Stimulated activated CD4-positive, alpha-beta T cell treated with anti-CD3 and anti-CD28 coated beads, TNF-alpha, amount 100 ng/mL, for 1 hour (primary cell): ENCODE results near the gene PLA2G5.
"Not testable (repeated sequence)": the region's sequence is repeated elsewhere in the genome, so short reads cannot be mapped to it uniquely, and the experiment has no call there.

ENCODE experiments used
- DNase-seq, 3 donors: peaks; one replicate each; pipeline ENCODE4 v3.0.0-alpha.2; 2020; ENCODE audit warnings: low read depth in 3 of 3, low spot score in 1 of 3

PLA2G5 gene, protein sequence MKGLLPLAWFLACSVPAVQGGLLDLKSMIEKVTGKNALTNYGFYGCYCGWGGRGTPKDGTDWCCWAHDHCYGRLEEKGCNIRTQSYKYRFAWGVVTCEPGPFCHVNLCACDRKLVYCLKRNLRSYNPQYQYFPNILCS

DNA sequence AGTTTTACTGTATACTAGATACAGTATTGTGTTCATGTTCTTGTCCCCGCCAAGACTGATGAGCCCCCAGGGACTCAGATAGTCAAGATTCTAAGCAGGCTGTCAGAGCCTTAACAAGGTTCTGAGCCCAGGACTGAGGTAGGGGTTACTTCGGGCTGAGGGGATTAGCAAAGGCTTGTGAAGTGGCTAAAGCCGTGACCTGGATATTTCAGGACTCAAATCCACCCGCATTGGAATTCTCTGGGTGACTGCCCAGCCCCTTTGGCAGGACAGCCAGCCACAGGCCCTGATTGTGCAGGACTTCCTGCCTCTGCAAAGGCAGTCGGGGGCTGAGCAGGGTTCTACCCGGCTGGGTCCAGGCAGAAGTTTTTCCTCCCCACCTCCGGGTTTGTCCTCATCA lies at the start of gene PLA2G5:
Gene PLA2G5 (plus strand): TSS at position 321 of the 400 bp plus-strand sequence. CDS start 14,637 bp downstream, outside the sequence.
- DNase-seq, result no peak

DNA sequence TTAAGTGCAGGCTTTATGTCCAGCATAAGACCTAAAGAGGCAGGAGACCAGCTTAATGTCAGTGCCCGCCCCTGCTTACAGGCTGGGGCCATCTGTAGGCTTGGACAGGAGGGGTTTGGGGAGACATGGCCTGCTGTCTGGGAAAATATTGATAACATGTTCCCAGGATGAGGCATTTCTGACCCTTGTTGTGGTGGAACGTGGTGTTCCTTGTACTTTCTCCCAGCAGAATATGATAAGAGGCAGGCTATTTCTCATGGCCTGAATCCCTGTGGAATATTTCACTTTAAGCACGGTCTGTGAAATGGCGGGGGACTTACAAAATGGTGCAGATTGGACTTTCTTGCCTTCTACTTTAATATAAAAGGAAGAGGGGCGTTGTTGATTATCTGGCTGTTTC lies 41.9 kb upstream of the PLA2G5 start:
- DNase-seq, result no peak

DNA sequence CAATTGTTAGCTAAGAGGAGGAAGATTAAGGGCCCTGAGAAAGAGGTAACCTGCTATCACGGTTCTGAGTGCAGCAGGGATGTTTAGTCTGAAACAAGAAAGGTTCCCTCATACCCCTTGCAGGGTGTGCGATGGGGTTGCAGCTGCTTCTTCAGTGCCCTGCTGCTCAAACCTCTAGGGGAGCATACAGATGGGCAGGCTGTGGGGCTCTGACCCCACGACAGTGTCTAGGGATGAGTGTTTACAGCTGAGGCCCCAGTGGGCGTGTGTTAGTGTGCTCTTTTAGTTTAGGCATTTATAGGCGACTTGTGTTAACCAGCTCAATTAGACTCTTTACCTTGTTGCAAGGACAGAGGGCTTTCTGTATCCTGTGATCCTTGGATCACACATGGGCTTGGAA lies 41.3 kb upstream of the PLA2G5 start:
- no peak for DNase-seq

DNA sequence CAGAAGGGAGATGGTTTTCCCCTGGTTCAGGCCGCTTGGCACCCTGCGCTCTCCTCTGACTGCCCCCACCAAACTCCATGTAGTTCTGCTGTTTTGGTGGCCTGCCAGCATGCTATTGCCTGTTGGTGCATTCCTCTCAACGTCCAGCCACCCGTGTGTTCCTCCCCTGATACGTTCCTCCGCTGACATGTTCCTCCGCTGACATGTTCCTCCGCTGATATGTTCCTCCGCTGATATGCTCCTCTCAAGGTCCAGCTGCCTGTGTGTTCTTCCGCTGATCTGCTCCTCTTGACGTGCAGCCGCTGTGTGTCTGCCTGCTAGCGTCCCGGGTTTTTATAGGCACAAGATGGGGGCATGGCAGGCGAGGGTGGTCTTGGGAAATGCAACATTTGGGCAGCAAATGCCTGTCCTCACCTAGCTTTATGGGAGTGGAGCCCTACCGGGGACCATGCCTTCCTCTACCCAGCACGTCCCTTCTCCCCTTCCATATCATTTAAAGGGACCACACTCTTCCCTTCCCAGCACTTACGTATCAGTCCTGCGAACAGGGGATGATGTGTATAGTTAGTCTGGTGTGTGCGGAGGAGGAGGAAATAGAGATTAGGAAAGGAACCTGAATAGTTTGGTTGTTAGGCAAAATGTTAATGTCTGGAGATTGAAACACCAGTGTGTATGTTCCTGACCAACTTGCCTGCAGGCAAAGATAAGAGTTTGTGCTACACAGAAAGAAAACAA lies 40.6 kb upstream of the PLA2G5 start:
- no peak for DNase-seq

DNA sequence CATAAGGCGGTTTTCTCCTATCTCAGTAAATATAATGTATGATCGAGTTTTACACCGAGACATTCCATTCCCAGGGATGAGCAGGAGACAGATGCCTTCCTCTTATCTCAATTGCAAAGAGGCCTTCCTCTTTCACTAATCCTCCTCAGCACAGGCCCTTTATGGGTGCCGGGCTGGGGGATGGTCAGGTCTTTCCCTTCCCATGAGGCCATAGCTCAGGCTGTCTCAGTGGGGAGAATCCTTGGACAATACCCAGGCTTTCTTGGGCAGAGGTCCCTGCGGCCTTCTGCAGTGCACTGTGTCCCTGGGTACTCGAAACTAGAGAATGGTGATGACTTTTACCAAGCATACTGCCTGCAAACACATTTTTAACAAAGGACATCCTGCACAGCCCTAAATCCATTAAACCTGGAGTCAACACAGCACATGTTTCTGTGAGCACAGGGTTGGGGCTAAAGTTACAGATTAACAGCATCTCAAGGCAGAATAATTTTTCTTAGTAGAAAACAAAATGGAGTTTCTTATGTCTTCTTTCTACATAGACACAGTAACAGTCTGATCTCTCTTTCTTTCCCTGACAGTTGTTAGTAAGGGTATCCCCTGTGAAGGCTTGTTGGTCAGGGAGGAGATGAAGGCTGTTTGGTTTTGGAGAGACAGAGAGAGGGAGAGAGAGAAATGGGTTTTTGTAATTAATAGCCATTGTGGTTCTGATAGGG lies 39.4 kb upstream of the PLA2G5 start:
- DNase-seq, result not testable (repeated sequence)

DNA sequence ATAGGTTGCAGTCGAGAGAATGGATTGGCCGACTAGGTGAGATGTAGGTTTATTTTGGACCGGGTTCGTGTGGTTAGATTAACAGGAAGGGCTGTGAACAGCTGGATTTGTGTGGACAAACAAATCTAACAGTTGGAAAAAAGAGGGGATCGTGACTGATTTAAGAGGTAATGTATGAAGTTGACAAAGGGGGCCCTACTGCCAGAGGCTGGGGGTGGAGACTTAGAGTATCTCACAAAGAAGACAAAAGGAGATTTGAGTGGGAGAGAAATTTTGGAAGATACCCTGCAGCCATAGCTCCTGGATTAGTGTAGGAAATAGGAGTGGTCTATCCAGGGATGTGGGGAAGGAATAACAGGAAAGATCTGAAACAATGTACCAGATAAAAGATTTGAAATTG lies 38.8 kb upstream of the PLA2G5 start:
- DNase-seq, result no peak

DNA sequence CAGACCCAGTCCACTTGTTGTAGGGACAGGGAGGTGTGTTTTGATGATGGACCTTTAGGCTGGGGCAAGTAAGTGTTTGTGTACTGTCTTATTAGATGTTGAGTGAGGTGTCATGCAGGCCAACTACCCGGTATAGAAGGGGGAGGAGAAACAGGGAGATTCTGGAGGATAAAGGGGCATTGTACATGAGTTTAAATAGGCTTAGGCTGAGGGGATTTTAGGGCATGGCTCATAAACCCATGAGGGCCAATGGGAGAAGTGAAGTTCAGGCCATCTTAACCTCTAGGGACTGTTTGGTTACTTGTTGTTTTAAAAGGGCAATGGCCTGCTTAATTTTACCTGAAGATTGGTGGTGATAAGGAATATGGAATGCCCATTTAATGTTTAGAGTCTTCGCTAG lies 38.2 kb upstream of the PLA2G5 start:
- no peak for DNase-seq

DNA sequence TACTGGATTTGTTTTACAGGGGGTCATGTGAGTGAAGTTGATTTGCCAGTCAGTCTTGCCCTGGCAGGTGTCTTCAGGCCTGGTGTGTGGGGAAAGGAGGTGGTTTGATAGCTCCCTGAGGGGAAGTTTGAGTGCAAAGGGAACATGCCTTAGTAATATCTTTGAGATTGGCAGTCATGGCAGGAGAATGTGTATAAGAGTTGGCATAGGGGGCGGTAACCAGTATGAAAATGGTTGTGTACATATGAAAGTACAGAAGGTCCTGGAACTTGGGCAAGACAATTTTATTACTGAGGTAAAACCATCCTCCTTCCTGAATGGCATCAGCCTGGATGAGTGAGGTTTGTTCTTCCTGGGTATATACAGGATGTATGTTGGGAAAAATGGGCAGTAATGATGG lies 37.6 kb upstream of the PLA2G5 start:
- no peak for DNase-seq

DNA sequence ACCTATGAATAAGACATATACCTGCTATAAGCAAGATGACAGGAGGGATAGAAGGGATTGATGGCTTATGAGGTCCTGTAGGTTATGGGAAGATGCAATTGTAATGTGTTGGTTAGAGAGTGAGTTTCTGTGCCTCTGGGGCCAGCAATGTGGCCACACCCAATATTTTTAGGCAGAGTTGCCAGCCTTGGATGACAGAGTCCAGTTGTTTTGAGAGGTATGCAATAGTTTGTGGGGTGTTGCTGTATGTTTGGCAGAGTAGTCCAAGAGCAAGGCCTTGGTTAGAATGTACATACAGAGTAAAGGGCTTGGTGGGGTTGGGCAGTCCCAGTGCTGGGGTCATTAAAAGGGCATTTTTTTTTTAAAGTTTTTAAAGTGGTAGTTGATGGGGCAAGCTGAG lies 36.6 kb upstream of the PLA2G5 start:
- no peak for DNase-seq

DNA sequence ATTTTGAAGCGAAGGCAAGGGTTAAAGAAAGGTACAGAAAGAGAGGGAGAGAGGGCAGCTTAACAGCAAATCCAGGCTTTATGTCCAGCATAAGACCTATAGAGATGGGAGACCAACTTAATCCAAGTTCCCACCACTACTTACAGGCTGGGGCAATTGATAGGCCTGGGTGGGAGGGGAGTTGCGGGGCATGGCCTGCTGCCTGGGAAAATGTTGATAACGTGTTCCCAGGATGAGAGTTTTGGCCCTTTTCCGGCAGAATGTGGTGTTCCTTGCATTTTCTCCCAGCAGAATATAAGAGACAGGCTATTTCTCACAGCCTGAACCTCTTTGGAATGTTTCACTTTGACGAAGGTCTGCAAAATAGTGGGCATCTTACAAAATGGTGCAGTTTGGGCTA lies 34.9 kb upstream of the PLA2G5 start:
- DNase-seq, result no peak

DNA sequence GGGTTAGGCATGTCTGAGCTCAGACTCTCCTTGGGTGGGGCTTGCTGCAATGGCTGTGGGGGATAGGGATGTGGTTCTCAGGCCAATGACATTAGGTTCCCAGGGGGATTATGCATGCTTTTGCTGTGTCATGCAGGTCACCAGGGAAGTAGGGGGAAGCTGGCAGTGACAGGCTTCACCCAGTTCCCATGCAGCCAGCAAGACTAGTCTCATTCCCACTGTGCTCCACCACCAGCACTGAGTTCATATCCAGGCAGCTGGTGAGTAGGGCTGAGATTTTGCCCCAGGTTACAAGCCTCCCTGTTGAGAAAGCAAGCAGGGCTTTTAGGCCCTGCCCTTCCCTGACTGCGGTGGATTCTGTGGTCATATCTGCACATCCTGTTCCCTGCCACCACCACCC lies 32.1 kb upstream of the PLA2G5 start:
- no peak for DNase-seq

DNA sequence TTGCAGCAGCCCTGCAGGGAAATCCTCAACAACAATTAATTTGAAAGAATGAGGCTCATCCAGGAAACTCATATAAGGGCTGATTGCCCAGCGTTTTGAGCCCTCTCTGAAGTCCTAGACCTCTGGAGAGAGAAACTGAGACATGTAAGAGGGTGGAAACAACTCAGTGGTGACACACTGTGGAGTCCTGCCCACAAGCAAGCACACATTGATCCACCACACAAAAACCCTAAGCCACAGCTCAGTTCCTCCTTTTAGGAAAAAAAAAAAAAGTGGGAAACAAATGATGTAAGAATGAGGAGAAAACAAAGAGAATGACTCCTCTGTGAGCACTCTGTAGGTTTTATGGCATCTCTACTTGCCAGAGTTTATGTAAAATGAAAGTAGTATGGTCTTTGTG lies 22.9 kb upstream of the PLA2G5 start:
- DNase-seq, result no peak

DNA sequence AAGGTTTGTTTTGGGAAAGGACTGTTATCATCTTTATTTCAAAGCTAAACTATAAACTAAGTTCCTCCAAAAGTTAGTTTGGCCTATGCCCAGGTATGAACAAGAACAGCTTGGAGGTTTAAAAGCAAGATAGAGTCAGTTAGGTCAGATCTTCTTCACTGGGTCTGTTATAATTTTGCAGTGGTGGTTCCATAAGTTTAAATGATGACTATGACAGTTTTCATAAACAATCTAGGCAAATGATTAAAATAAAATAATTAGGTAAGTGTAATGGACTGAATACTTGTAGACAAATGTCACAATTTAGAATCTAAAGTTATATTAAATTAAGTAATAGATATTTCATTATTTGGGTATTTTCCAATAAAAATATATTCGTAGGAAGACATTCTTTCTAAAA lies 21.4 kb upstream of the PLA2G5 start:
- DNase-seq, result no peak

DNA sequence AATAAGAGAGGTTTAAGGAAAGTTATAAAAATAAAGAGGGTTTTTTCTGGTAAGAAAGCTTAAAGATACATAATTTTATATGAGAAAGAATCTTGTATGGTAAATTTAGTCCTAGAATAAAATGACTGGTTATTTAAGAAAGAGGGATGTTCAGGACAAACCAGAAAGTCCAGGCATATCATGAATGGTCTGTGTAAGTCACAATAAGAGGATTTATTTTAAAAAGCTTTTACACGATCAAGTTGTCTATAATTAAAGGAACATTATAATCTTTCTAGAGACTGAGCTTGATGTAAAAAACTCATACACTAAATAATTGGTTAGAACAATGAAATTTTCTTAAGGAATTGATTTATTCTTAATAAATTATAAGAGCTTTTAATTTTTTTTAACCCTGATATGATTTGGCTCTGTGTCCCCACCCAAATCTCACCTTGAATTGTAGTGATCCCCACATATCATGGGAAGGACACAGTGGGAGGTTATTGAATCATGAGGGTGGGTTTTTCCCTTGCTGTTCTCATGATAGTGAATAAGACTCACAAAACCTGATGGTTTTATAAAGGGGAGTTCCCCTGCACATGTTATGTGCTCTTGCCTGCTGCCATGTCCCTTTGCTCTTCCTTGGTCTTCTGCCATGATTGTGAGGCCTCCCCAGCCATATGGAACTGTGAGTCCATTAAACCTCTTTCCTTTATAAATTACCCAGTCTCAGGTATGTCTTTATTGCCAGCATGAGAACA lies 20.8 kb upstream of the PLA2G5 start:
- not testable (repeated sequence) for DNase-seq

DNA sequence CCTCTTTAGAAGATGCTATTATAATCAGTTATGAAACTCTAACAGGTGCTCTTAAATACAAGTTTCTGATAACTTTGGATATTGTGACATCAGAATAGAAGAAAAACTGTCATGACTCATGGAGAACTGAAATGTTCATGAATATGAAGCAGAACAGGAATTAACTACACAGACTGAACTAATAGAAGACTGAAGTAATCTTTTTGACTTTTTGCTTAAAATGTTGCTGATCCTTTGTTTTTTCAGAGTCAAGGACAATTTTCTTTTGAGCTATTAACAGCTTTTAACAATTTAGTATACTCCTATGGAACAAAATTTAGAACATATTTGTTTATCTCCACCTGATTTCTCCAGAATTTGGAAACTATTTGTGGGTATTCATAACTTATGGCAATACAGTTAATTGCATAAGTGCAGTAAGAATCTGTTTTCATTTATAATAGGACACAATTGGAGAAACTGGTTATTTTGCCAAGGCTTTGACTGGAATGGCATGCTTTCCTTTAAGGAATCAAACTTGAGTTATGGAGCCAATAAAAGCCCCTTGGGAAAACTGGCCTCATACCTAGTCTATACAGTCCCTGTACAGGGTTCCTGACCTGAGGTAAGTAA lies 18.7 kb upstream of the PLA2G5 start:
- DNase-seq, result no peak

DNA sequence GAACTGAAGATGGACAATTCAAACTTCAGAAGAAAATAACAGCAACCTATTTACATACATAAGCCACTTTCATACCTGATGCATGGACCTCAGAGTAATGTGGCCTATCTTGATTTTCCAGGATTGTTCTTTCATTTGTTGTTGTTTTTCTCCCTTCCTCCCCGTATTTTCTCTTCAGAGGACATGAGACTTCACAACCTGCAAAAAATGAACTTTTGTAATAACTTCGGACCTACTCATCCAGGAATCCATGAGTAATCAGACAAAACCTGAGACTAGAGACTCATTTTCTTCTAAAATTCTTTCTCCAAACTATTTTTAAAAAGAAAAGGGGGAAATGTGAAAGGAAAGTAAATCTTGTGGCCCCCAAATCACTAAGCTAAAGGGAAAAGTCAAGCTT lies 17.6 kb upstream of the PLA2G5 start:
- DNase-seq, result no peak

DNA sequence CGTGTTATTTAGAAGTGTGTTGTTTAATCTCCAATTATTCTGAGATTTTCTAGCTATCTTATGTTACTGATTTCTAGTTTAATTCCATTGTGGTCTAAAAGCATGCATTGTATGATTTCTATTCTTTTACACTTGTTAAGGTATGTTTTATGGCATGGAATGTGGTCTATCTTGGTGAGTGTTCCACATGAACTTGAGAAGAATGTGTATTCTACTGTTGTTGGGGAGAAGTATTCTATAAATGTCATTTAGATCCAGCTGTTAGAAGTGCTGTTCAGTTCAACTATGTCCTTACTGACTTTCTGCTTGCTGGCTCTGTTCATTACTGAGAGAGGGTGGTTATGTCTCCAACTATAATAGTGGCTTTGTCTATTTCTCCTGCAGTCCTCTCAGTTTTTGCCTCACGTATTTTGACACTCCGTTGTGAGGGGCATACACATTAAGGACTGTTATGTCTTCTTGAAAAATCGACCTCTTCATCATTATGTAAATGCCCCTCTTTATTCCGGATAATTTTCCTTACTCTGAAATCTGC lies 12.0 kb upstream of the PLA2G5 start:
- DNase-seq, result no peak

DNA sequence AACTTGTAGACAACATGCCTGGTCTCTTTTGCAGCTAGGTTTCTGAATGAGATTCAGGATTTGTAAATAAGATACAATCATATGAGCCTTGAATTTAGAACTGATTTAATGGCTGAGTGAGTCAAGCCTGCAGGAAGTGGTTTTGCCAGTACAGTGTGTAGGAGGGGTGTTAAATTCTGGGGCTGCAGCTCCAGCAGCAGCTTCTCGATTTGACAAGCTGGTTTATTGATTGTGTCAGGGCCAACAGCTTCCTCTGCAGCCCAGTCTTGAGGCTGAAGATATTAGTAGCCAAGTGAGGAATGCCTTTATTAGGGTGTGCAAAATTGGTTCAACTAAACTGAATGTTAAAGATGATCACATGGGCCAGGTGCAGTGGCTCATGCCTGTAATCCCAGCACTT lies 11.5 kb upstream of the PLA2G5 start:
- no peak for DNase-seq

DNA sequence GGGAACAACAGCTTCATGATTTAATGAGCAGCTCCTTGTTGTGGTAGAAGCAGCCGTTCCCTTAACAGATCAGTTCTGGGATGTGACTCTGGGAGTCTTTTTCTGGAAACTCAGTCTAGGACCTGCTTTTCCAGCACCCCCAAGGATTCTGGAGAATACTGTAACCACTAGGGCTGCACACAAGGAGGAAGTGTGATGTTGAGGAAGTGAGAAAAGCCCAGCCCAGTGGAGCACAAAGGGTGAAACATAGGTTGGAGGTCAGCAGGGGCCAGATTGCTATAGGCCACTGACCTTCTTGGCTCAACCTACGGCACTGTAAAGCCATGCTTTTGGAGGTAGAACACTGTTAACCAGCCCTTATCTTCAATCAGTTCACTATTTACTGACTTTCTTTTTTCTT lies 10.1 kb upstream of the PLA2G5 start:
- DNase-seq, result no peak

DNA sequence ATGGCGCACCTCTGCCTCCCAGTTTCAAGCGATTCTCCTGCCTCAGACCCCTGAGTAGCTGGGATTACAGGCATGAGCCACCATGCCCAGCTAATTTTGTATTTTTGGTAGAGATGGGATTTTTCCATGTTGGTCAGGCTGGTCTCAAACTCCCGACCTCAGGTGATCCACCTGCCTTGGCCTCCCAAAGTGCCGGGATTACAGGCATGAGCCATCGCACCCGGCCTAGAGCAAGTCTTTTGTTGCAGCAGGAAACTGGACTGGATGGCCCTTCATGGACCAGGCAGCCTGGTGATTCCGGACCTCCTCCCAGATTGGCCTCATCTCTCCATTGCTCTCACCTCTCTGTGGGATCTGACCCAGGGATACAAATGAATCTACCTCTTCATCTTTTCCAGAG lies 9.2 kb upstream of the PLA2G5 start:
- not testable (repeated sequence) for DNase-seq

DNA sequence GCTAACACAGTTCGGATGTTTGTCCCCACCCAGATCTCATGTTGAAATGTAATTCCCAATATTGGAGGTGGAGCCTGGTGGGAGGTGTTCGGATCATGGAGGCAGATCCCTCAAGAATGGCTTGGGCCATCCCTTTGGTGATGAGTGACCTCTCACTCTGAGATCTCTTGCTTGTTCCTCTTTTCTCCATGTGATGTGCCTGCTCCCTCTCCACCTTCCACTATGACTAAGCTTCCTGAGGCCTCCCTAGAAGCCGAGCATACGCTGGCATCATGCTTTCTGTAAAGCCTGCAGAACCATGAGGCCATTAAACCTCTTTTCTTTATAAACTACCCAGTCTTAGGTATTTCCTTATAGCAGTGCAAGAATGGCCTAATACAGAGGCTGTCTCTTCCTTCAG lies 8.1 kb upstream of the PLA2G5 start:
- DNase-seq, result no peak
